ENCODE results near the gene BCL2L2.

DNA sequence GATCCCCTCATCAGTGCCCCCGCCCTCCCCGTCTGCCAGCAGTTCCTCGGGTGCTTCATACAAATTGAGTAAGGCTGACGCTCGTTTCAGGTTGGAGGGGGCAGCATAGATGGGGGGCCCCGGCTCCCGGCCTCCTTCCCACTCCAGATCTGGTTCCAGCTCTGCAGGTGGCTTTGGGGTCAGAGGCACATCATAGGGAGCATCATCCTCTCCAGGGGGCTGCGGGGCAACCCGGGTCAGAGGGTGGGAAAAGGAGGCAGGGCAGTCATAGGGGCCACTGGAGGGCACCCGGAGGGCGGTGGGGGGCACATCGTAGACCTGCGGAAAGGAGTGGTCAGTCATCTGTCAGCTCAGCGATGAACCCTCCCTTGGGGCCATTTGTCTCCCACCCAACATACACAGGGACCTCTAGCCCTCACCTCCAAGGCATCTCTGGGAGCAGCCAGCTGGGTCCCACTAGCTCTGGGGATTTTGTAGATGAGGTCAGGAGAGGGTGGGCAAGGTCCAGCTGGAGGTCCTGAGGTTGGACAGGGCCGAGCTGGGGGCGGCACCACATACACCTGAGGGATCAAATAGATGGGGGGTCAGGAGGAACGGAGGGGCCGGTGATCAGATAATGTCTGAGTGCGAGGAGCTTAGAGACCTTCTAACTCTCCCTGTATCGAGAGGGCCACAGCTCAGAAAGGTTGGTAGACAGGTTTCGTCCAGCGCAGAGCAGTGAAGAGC, 53.3 kb downstream of the BCL2L2 start:
- TF ChIP-seq, protein P1, sequence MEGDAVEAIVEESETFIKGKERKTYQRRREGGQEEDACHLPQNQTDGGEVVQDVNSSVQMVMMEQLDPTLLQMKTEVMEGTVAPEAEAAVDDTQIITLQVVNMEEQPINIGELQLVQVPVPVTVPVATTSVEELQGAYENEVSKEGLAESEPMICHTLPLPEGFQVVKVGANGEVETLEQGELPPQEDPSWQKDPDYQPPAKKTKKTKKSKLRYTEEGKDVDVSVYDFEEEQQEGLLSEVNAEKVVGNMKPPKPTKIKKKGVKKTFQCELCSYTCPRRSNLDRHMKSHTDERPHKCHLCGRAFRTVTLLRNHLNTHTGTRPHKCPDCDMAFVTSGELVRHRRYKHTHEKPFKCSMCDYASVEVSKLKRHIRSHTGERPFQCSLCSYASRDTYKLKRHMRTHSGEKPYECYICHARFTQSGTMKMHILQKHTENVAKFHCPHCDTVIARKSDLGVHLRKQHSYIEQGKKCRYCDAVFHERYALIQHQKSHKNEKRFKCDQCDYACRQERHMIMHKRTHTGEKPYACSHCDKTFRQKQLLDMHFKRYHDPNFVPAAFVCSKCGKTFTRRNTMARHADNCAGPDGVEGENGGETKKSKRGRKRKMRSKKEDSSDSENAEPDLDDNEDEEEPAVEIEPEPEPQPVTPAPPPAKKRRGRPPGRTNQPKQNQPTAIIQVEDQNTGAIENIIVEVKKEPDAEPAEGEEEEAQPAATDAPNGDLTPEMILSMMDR (IDR thresholded peaks at IDR 0.05; ENCODE audit: insufficient read depth, low read depth, low read length), result no peak
- no peak for TF ChIP-seq EZH2 (IDR thresholded peaks at IDR 0.05; ENCODE audit: insufficient read depth, low read length)

Measured in astrocyte (in vitro differentiated cells and primary cell).